ENCODE measurements around the gene EXO1. TPM values are rescaled to one million over a fixed set of nuclear protein-coding genes. Genes with fewer than 3 reads are reported as not detected.

The EXO1 gene
- total and polyA plus RNA-seq, 2 donors (not counting 3 experiments of a cell fraction or from before 2014, with no cell fraction given): 4.1 to 23.5 TPM

- Histone ChIP-seq H2AFZ (ENCODE audit: low read depth, low read length) (no peak overlapping the region), H3K9me3 (replicated peaks; ENCODE audit: control insufficient read depth, insufficient read depth, low read length) (no peaks in the 10 kb centered on the region), H3K9me1 (replicated peaks; ENCODE audit: control insufficient read depth, extremely low read depth, insufficient read depth, low read length) (no peaks in the 10 kb centered on the region), H3K36me3 (ENCODE audit: control insufficient read depth in 2 of 2, extremely low read depth in 1 of 2, insufficient read depth in 2 of 2, low read length in 2 of 2) (no peaks in the 10 kb centered on the region), H3K4me2 (ENCODE audit: insufficient read depth, low read length) (no peak overlapping the region), H3K27ac (ENCODE audit: insufficient read depth, low read depth, low read length) (no peak overlapping the region), H3K4me3 (replicated peaks in 1 of 3; ENCODE audit: insufficient read depth in 1 of 3, low read depth in 1 of 3, low read length in 3 of 3) (no peak overlapping the region), H3K27me3 (ENCODE audit: control insufficient read depth in 2 of 2, insufficient read depth in 2 of 2, low read length in 2 of 2) (peaks cover 0 to 2% of the 10 kb centered on the region in 2 experiments), H3K4me1 (ENCODE audit: control insufficient read depth, extremely low read depth, insufficient read depth, low read length) (no peaks in the 10 kb centered on the region), H3K9ac (replicated peaks; ENCODE audit: extremely low read depth, insufficient read depth, low read length) (no peak overlapping the region), H4K20me1 (replicated peaks; ENCODE audit: control insufficient read depth, extremely low read depth, insufficient read depth, low read length) (no peaks in the 10 kb centered on the region), H3K79me2 (ENCODE audit: control insufficient read depth, insufficient read depth, low read length) (no peaks in the 10 kb centered on the region)
- intact Hi-C loops (cut with micrococcal nuclease) (no loop called here), dilution Hi-C loops (cut with MboI; ENCODE audit: extremely low pct_ligation_motif_present, low sequenced_read_pairs) (no loop called here)
- DNase-seq (ENCODE audit: low read depth, low spot score) (no peak), FAIRE-seq (no peak)
- ChIA-PET CTCF (no interaction called here), POLR2A (no interaction called here)
- BruUV-seq (replicated peaks): no TSS peak
- no peak for TF ChIP-seq FOS (IDR thresholded peaks at IDR 0.05; ENCODE audit: borderline replicate concordance, insufficient read depth, low read length)
- no peak for TF ChIP-seq MAX (IDR thresholded peaks at IDR 0.05; ENCODE audit: insufficient read depth, insufficient read length)
- no peak for TF ChIP-seq POLR2AphosphoS5 (IDR thresholded peaks at IDR 0.05; ENCODE audit: insufficient read depth, low read depth, low read length)
- TF ChIP-seq JUN (IDR thresholded peaks at IDR 0.05; ENCODE audit: borderline replicate concordance, insufficient read depth, insufficient read length, low read depth): no peak
- TF ChIP-seq CTCF (IDR thresholded peaks at IDR 0.05; ENCODE audit: extremely low read depth in 1 of 2, insufficient read depth in 1 of 2, low read depth in 1 of 2, low read length in 2 of 2): no peak
- no peak for TF ChIP-seq POLR2A (IDR thresholded peaks at IDR 0.05; ENCODE audit: low read depth, low read length)
- TF ChIP-seq GATA2 (IDR thresholded peaks at IDR 0.05; ENCODE audit: insufficient read depth, insufficient read length, low read depth, low read length): no peak
- TF ChIP-seq EZH2 (IDR thresholded peaks at IDR 0.05; ENCODE audit: borderline replicate concordance, low read depth, low read length, severe bottlenecking): no peak
- TF ChIP-seq MYC (IDR thresholded peaks at IDR 0.05; ENCODE audit: low read depth, low read length): no peak
Measured at GRCh38 chr1:241827264-241827663, 20.7 kb upstream of the EXO1 start.
